ENCODE data around the gene ATP11B. TPM values are rescaled to one million over a fixed set of nuclear protein-coding genes. Genes with fewer than 3 reads are reported as not detected.

ATP11B gene
- total RNA-seq, 4 donors from 2014 or later: 117 to 219 (median 134) TPM

DNA sequence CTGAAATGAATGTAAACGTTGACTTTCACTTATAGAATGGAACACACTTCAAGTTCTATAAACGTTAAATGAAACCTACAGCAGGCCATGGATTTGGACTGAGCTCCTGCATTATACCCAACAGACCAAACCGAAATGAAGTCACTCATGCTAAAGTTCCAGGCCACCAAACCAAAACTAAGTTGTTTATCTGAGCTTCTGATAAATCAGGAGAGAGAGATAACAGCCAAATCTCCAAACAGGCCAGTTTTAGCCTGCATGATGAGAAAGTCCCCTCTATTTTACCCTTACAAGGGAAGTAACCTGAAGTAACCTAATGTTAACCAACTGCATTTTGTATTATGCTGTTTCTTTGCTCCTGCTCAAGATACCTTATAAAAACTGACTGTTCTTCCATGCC lies 142.5 kb downstream of the ATP11B start:
- in situ Hi-C loops (cut with MboI; ENCODE audit: low pct_ligation_motif_present in 1 of 4, low pct_unique_long_range_greater_than_20kb in 1 of 4, low sequenced_read_pairs in 3 of 4) (no loop called here), intact Hi-C loops (cut with DNase I; ENCODE audit: low total_unique reads) (no loop called here)
- Histone ChIP-seq H3K27me3 (no peaks in the 10 kb centered on the region), H3K27ac (no peak overlapping the region), H3K4me1 (no peaks in the 10 kb centered on the region), H3K9me3 (peaks cover 6% of the 10 kb centered on the region in 2 donors), H3K4me3 (no peak overlapping the region), H3K36me3 (no peaks in the 10 kb centered on the region)
- no peak for DNase-seq
- 58 to 72% methylated on average over 3 of the region's 3 CpGs for WGBS, 2 donors (ENCODE audit: low coverage in 1 of 2)
- TF ChIP-seq POLR2AphosphoS5 (IDR thresholded peaks at IDR 0.05) (no peak), EP300 (IDR thresholded peaks at IDR 0.05; ENCODE audit: low read depth) (no peak), POLR2A (IDR thresholded peaks at IDR 0.05) (no peak)
- TF ChIP-seq, protein P1, sequence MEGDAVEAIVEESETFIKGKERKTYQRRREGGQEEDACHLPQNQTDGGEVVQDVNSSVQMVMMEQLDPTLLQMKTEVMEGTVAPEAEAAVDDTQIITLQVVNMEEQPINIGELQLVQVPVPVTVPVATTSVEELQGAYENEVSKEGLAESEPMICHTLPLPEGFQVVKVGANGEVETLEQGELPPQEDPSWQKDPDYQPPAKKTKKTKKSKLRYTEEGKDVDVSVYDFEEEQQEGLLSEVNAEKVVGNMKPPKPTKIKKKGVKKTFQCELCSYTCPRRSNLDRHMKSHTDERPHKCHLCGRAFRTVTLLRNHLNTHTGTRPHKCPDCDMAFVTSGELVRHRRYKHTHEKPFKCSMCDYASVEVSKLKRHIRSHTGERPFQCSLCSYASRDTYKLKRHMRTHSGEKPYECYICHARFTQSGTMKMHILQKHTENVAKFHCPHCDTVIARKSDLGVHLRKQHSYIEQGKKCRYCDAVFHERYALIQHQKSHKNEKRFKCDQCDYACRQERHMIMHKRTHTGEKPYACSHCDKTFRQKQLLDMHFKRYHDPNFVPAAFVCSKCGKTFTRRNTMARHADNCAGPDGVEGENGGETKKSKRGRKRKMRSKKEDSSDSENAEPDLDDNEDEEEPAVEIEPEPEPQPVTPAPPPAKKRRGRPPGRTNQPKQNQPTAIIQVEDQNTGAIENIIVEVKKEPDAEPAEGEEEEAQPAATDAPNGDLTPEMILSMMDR (IDR thresholded peaks at IDR 0.05): no peak

DNA sequence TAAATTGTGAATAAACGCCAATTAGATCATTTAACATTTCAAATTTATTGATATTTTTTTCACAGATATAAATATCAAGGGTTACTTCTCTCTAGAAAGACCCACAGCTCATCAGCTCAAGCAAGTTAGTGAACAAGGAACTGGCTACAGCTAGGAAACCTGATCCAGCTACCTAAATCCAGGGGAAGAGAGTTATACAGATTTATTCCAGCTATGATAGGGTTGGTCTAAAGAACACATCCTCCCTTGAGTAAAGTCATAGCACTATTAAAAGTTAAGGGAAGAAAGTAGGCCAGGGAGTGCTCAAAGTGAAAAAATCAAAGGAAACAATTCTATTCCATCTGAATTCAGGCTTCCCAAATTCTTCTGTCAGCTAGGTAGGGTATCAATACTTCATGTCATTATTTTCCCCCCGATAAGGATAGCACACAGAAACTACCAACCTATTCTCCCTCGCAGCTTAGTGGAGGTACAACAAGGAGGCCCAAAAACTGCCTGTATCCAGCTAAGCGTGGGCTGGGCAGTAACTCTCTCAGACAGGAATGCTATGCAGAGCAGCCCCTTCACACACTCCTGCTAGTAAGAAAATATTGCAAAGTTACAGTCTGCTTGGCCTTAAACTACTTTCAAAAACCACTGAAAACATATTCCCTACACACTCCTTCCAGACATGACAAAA lies 143.1 kb downstream of the ATP11B start:
- peaks cover 6% of the 10 kb centered on the region in 2 donors for H3K9me3 ChIP-seq
- H3K4me1 ChIP-seq: no peaks in the 10 kb centered on the region
- no peak overlapping the region for H3K4me3 ChIP-seq
- DNase-seq: no peak
- TF ChIP-seq POLR2AphosphoS5 (IDR thresholded peaks at IDR 0.05) (no peak), EP300 (IDR thresholded peaks at IDR 0.05; ENCODE audit: low read depth) (no peak), POLR2A (IDR thresholded peaks at IDR 0.05) (no peak)
- TF ChIP-seq, protein P1 (IDR thresholded peaks at IDR 0.05): no peak
- in situ Hi-C loops (cut with MboI; ENCODE audit: low pct_ligation_motif_present in 1 of 4, low pct_unique_long_range_greater_than_20kb in 1 of 4, low sequenced_read_pairs in 3 of 4): no loop called here
- 91 to 94% methylated on average over 4 of the region's 4 CpGs for WGBS, 2 donors (ENCODE audit: low coverage in 1 of 2)
- no peaks in the 10 kb centered on the region for H3K27me3 ChIP-seq
- intact Hi-C loops (cut with DNase I; ENCODE audit: low total_unique reads): no loop called here
- no peaks in the 10 kb centered on the region for H3K36me3 ChIP-seq
- H3K27ac ChIP-seq: no peak overlapping the region

DNA sequence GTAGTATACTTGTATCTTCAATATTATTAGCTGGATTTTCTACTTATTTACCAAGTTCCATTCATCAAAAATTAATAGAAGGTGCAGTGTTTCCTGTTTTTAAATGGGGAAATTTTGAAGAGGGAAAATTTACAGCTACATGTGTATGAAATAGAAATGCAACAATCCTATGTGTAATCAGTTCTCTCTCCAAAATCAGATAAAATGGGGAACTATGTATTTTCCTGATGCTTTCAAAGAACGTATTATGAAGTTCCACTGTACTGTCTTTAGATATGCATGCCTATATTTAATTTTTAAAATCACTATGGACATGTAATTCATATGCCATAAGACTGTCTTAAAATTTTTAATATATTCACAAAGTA lies 143.6 kb downstream of the ATP11B start:
- H3K27ac ChIP-seq: no peak overlapping the region
- intact Hi-C loops (cut with DNase I; ENCODE audit: low total_unique reads): no loop called here

DNA sequence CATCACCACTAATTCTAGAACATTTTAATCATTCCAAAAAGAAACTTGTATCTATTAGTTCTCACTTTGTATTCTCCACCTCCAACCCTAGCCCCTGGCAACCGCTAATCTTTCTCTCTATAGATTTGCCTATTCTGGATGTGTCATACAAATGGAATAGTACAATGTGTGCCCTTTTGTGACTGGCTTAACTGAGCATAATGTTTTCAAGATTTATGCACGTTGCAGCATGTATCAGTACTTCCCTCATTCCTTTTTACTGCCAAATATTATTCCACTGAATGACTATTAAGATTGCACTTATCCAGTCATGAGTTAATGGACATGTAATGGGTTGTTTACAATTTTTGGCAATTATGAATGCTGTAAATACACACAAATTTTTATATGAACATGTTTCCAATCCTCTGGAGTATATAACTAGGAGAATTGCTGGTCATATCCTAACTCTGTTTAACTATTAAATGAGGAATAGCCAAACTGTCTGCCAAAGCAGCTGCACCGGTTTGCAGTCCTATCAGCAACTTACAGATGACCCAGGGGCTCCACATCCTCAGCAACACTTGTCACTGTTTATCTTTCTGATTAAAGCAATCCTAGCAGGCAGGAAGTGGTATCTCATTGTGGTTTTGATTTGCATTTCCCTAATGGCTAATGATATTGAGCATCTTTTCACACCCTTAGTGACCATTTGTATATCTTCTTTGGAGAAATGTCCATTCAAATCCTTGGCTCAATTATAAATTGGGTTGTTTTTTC lies 144.2 kb downstream of the ATP11B start:
- Histone ChIP-seq H3K9me3 (peaks cover 5% of the 10 kb centered on the region in 2 donors), H3K27ac (no peak overlapping the region), H3K27me3 (no peaks in the 10 kb centered on the region), H3K4me1 (no peaks in the 10 kb centered on the region), H3K36me3 (no peaks in the 10 kb centered on the region), H3K4me3 (no peak overlapping the region)
- WGBS, 2 donors (ENCODE audit: low coverage in 1 of 2): 72 to 100% methylated on average over 2 to 3 of the region's 3 CpGs
- in situ Hi-C loops (cut with MboI; ENCODE audit: low pct_ligation_motif_present in 1 of 4, low pct_unique_long_range_greater_than_20kb in 1 of 4, low sequenced_read_pairs in 3 of 4) (no loop called here), intact Hi-C loops (cut with DNase I; ENCODE audit: low total_unique reads) (no loop called here)
- TF ChIP-seq, protein P1 (IDR thresholded peaks at IDR 0.05): no peak
- TF ChIP-seq POLR2AphosphoS5 (IDR thresholded peaks at IDR 0.05): no peak
- no peak for TF ChIP-seq EP300 (IDR thresholded peaks at IDR 0.05; ENCODE audit: low read depth)
- TF ChIP-seq POLR2A (IDR thresholded peaks at IDR 0.05): no peak
- no peak for DNase-seq

More for the DNA sequence above, 143.6 kb downstream of the ATP11B start:
- H3K4me1 ChIP-seq: no peaks in the 10 kb centered on the region
- peaks cover 6% of the 10 kb centered on the region in 2 donors for H3K9me3 ChIP-seq
- H3K4me3 ChIP-seq: no peak overlapping the region
- in situ Hi-C loops (cut with MboI; ENCODE audit: low pct_ligation_motif_present in 1 of 4, low pct_unique_long_range_greater_than_20kb in 1 of 4, low sequenced_read_pairs in 3 of 4): no loop called here
- 90 to 93% methylated on average over 1 of the region's 1 CpG for WGBS, 2 donors (ENCODE audit: low coverage in 1 of 2)
- no peak for TF ChIP-seq EP300 (IDR thresholded peaks at IDR 0.05; ENCODE audit: low read depth)
- TF ChIP-seq, protein P1 (IDR thresholded peaks at IDR 0.05): no peak
- TF ChIP-seq POLR2AphosphoS5 (IDR thresholded peaks at IDR 0.05): no peak
- no peak for TF ChIP-seq POLR2A (IDR thresholded peaks at IDR 0.05)
- DNase-seq: no peak
- no peaks in the 10 kb centered on the region for H3K36me3 ChIP-seq
- H3K27me3 ChIP-seq: no peaks in the 10 kb centered on the region

Measured in transverse colon (tissue), 4 donors.